Activated CD8-positive, alpha-beta T cell treated with anti-CD3 and anti-CD28 coated beads, Interleukin-2, amount 10 ng/mL, durations not matched to agents 7 days and 5 days (primary cell): ENCODE data around the gene TYW1B. TPM values are rescaled to one million over a fixed set of nuclear protein-coding genes. Genes with fewer than 3 reads are reported as not detected.
"Not testable (repeated sequence)": the region's sequence is repeated elsewhere in the genome, so short reads cannot be mapped to it uniquely, and the experiment has no call there.

ENCODE experiments used
- ATAC-seq: fragments of 150-1000 bp; cut with Tn5 transposase; one replicate; pipeline ENCODE4 v1.10.0; 2021; ENCODE audit warnings: moderate library complexity
- CTCF ChIA-PET: fragments of 350-600 bp; sonication (Branson Sonifier 250); formaldehyde crosslinking; loops from one replicate; lab custom pipeline; 2021; ENCODE audit warnings: antibody characterized with exemption; lab: Charles Lee
- POLR2A ChIA-PET: fragments of 350-600 bp; sonication (Branson Sonifier 250); formaldehyde crosslinking; loops from one replicate; lab custom pipeline; 2021; ENCODE audit warnings: antibody characterized with exemption; lab: Charles Lee
- DNase-seq: peaks from one replicate; pipeline ENCODE4 v3.0.0-alpha.2; 2020
- H3K27ac Mint-ChIP-seq: one replicate; pipeline ENCODE4 v1.8.0; 2021; ENCODE audit warnings: mild to moderate bottlenecking, mixed read lengths
- H3K27me3 Mint-ChIP-seq: one replicate; pipeline ENCODE4 v1.8.0; 2021; ENCODE audit warnings: low read depth, mixed read lengths
- H3K36me3 Mint-ChIP-seq: one replicate; pipeline ENCODE4 v1.8.0; 2021; ENCODE audit warnings: low read depth, mixed read lengths
- H3K4me1 Mint-ChIP-seq: one replicate; pipeline ENCODE4 v1.8.0; 2021; ENCODE audit warnings: low read depth, mixed read lengths
- H3K4me3 Mint-ChIP-seq: one replicate; pipeline ENCODE4 v1.8.0; 2021; ENCODE audit warnings: mild to moderate bottlenecking, mixed read lengths
- H3K9me3 Mint-ChIP-seq: one replicate; pipeline ENCODE4 v1.8.0; 2022; ENCODE audit warnings: mixed read lengths; ENCODE audit not compliant: insufficient read depth
- total RNA-seq, 2 experiments: library from RNA; stranded (reverse); gene quantifications; one replicate each; pipeline ENCODE4 v1.2.3, GENCODE V29; 2021

Gene TYW1B
- total RNA-seq, 2 experiments from 2014 or later = 2.7 to 3.2 TPM

DNA sequence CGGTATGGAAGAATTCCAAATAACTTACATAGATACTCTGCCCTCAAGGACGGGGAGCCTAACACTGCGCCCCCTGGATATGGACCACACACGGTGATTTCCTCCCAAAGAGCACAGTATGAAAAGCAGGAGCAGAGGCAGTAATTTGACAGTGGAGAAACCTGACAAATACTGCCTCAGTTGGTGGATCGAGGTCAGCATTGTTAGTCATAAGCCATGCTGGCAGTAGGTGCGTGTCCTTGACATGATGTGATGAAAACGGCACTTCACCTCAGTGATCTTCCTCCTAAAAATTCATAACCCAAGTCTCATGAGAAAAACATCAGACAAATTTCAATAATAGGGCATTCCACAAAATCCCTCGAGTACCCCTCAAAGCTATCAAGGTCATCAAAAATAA is 224.5 kb downstream of the TYW1B start:
- H3K27me3 Mint-ChIP-seq, ATAC-seq, CTCF ChIA-PET: not testable (repeated sequence)

GRCh38 chr7:72603073-72603472 is 224.9 kb downstream of the TYW1B start:
- H3K36me3 Mint-ChIP-seq = peaks cover 9% of the 10 kb centered on the region
- H3K27me3 Mint-ChIP-seq = no peaks in the 10 kb centered on the region
- DNase-seq (no peak), ATAC-seq (no peak)
- H3K4me3 Mint-ChIP-seq = no peak overlapping the region
- CTCF ChIA-PET = no interaction called here
- H3K4me1 Mint-ChIP-seq = no peaks in the 10 kb centered on the region
- no peaks in the 10 kb centered on the region for H3K9me3 Mint-ChIP-seq
- H3K27ac Mint-ChIP-seq = no peak overlapping the region
- POLR2A ChIA-PET = no interaction called here

More for the DNA sequence above, 224.5 kb downstream of the TYW1B start:
- H3K27ac Mint-ChIP-seq, H3K4me1 Mint-ChIP-seq, DNase-seq, H3K9me3 Mint-ChIP-seq, H3K36me3 Mint-ChIP-seq, POLR2A ChIA-PET, H3K4me3 Mint-ChIP-seq: not testable (repeated sequence)

DNA sequence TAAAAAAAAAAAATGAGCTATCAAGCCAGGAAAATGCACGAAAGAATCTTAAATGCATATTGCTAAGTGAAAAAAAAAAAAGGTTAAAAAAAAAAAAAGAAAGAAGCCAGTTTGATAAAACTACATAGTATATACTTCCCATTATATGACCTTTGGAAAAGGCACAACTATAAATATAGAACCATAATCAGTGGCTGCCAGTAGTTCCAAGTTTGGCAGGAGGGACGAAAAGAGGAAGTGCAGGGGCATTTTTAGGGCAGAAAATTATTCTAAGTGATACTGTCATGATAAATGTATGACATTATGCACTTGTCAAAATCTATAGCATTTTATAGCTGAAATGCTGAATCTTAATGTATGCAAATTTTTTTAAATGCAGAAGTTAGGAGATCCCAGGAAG is 226.3 kb downstream of the TYW1B start:
- DNase-seq, H3K4me1 Mint-ChIP-seq, CTCF ChIA-PET, H3K27ac Mint-ChIP-seq, H3K4me3 Mint-ChIP-seq, H3K27me3 Mint-ChIP-seq, ATAC-seq, POLR2A ChIA-PET, H3K9me3 Mint-ChIP-seq: not testable (repeated sequence)
- peaks cover 11% of the 10 kb centered on the region for H3K36me3 Mint-ChIP-seq

DNA sequence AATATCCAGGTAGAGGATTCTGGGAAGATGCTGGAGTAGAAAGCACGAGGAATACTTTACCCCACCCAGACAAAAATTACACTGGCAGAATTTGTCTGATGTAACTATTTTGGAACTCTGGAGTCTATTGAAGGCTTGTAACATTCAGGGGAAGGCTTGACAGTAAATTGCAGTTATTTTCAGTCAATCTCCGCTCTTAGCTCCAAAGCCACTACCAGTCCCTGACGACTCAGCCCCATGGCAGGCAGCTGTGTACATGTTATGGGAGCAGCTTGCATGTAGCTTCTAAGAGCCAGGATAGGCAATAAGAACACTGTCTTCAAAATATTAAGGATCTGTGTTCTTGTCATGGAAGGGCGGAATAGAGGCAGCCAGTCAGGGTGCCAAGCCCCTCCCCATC is 238.0 kb downstream of the TYW1B start:
- peaks cover 10% of the 10 kb centered on the region for H3K9me3 Mint-ChIP-seq
- H3K36me3 Mint-ChIP-seq, CTCF ChIA-PET, H3K4me1 Mint-ChIP-seq, H3K4me3 Mint-ChIP-seq, H3K27me3 Mint-ChIP-seq, ATAC-seq, H3K27ac Mint-ChIP-seq, POLR2A ChIA-PET, DNase-seq: not testable (repeated sequence)

GRCh38 chr7:72587267-72587666 is 240.7 kb downstream of the TYW1B start:
- H3K27ac Mint-ChIP-seq, DNase-seq, POLR2A ChIA-PET, H3K36me3 Mint-ChIP-seq, H3K27me3 Mint-ChIP-seq, CTCF ChIA-PET, ATAC-seq, H3K4me1 Mint-ChIP-seq, H3K4me3 Mint-ChIP-seq: not testable (repeated sequence)
- peaks cover 22% of the 10 kb centered on the region for H3K9me3 Mint-ChIP-seq

- CTCF ChIA-PET, ATAC-seq, H3K4me3 Mint-ChIP-seq, POLR2A ChIA-PET, DNase-seq, H3K27me3 Mint-ChIP-seq, H3K36me3 Mint-ChIP-seq, H3K4me1 Mint-ChIP-seq, H3K27ac Mint-ChIP-seq: not testable (repeated sequence)
- peaks cover 17% of the 10 kb centered on the region for H3K9me3 Mint-ChIP-seq
Measured at GRCh38 chr7:72584576-72584975, 243.4 kb downstream of the TYW1B start.

GRCh38 chr7:72583620-72584361 is 244.2 kb downstream of the TYW1B start:
- CTCF ChIA-PET, H3K36me3 Mint-ChIP-seq, H3K4me3 Mint-ChIP-seq: not testable (repeated sequence)

GRCh38 chr7:72580142-72580770 is 247.7 kb downstream of the TYW1B start:
- H3K4me3 Mint-ChIP-seq, POLR2A ChIA-PET, H3K36me3 Mint-ChIP-seq, CTCF ChIA-PET, ATAC-seq, DNase-seq, H3K27me3 Mint-ChIP-seq, H3K27ac Mint-ChIP-seq, H3K4me1 Mint-ChIP-seq: not testable (repeated sequence)
- H3K9me3 Mint-ChIP-seq = peaks cover 12% of the 10 kb centered on the region

More at GRCh38 chr7:72583620-72584361, 244.2 kb downstream of the TYW1B start:
- POLR2A ChIA-PET, ATAC-seq, H3K4me1 Mint-ChIP-seq, H3K27ac Mint-ChIP-seq, H3K27me3 Mint-ChIP-seq, DNase-seq: not testable (repeated sequence)
- H3K9me3 Mint-ChIP-seq = peaks cover 17% of the 10 kb centered on the region

GRCh38 chr7:72577107-72577506 is 250.9 kb downstream of the TYW1B start:
- H3K36me3 Mint-ChIP-seq = peaks cover 5% of the 10 kb centered on the region
- no peak overlapping the region for H3K27ac Mint-ChIP-seq
- CTCF ChIA-PET = no interaction called here
- H3K4me3 Mint-ChIP-seq = no peak overlapping the region
- no peak for ATAC-seq
- H3K9me3 Mint-ChIP-seq = peaks cover 3% of the 10 kb centered on the region
- no peaks in the 10 kb centered on the region for H3K27me3 Mint-ChIP-seq
- POLR2A ChIA-PET = no interaction called here
- DNase-seq = no peak
- no peaks in the 10 kb centered on the region for H3K4me1 Mint-ChIP-seq

GRCh38 chr7:72561988-72562387 is 266.0 kb downstream of the TYW1B start:
- H3K4me1 Mint-ChIP-seq, ATAC-seq, CTCF ChIA-PET, H3K27ac Mint-ChIP-seq, H3K27me3 Mint-ChIP-seq, H3K4me3 Mint-ChIP-seq, DNase-seq, POLR2A ChIA-PET, H3K36me3 Mint-ChIP-seq: not testable (repeated sequence)
- peaks cover 15% of the 10 kb centered on the region for H3K9me3 Mint-ChIP-seq

GRCh38 chr7:72559546-72559945 is 268.5 kb downstream of the TYW1B start:
- H3K4me3 Mint-ChIP-seq, H3K9me3 Mint-ChIP-seq, H3K4me1 Mint-ChIP-seq, CTCF ChIA-PET, H3K27ac Mint-ChIP-seq, H3K36me3 Mint-ChIP-seq, ATAC-seq, DNase-seq, H3K27me3 Mint-ChIP-seq, POLR2A ChIA-PET: not testable (repeated sequence)

DNA sequence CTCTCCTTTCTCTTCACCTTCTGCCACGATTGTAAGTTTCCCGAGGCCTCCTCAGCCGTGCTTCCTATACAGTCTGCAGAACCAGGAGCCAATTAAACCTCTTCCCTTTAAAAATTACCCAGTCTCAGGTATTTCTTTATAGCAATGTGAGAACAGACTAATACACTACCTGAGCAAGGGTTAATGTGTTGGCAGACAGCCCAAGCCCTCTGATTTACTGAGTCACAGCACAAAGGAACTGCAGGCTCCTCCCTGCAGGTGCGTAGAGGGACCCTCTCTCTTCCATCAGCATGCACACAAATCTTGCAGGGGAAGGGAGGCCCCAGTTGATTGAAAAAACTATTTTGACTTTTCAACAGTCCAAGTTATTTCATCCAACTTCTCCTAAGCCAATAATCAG is 271.3 kb downstream of the TYW1B start:
- DNase-seq, ATAC-seq, POLR2A ChIA-PET, H3K4me1 Mint-ChIP-seq, H3K36me3 Mint-ChIP-seq, H3K4me3 Mint-ChIP-seq, H3K27ac Mint-ChIP-seq, CTCF ChIA-PET, H3K27me3 Mint-ChIP-seq, H3K9me3 Mint-ChIP-seq: not testable (repeated sequence)
